Smooth muscle cell (in vitro differentiated cells): ENCODE results near the gene TMEM196. TPM values are rescaled to one million over a fixed set of nuclear protein-coding genes. Genes with fewer than 3 reads are reported as not detected.
"Not testable (repeated sequence)": the region's sequence is repeated elsewhere in the genome, so short reads cannot be mapped to it uniquely, and the experiment has no call there.

ENCODE experiments used
- DNase-seq: peaks from one replicate; lab custom pipeline; 2025; ENCODE audit not compliant: unreplicated experiment; lab: John Stamatoyannopoulos, UW
- H2AFZ ChIP-seq: fragments of 200-600 bp; sonication (generic); 2 replicates; pipeline ENCODE4 v1.6.0; 2016; ENCODE audit warnings: antibody characterized with exemption, low read depth, mild to moderate bottlenecking
- H3F3A ChIP-seq: fragments of 200-600 bp; sonication (generic); 2 replicates; pipeline ENCODE4 v1.6.0; 2017; ENCODE audit warnings: antibody characterized with exemption, low read depth
- H3K27ac ChIP-seq: fragments of 200-600 bp; sonication (generic); 2 replicates; pipeline ENCODE4 v1.5.1; 2016; ENCODE audit warnings: low read depth, mild to moderate bottlenecking
- H3K27me3 ChIP-seq: fragments of 200-600 bp; sonication (generic); 2 replicates; pipeline ENCODE4 v1.6.1; 2016; ENCODE audit warnings: low read depth, mild to moderate bottlenecking
- H3K36me3 ChIP-seq: fragments of 200-600 bp; sonication (generic); 2 replicates; pipeline ENCODE4 v1.5.1; 2016; ENCODE audit warnings: low read depth
- H3K4me1 ChIP-seq: fragments of 200-600 bp; sonication (generic); 2 replicates; pipeline ENCODE4 v1.5.1; 2016; ENCODE audit warnings: low read depth
- H3K4me2 ChIP-seq: fragments of 200-600 bp; sonication (generic); 2 replicates; pipeline ENCODE4 v1.6.0; 2016; ENCODE audit warnings: mild to moderate bottlenecking
- H3K4me3 ChIP-seq: fragments of 200-600 bp; sonication (generic); 2 replicates; pipeline ENCODE4 v1.5.1; 2016; ENCODE audit warnings: mild to moderate bottlenecking
- H3K79me2 ChIP-seq: fragments of 200-600 bp; sonication (generic); 2 replicates; pipeline ENCODE4 v1.6.0; 2016; ENCODE audit warnings: low read depth, mild to moderate bottlenecking
- H3K9ac ChIP-seq: fragments of 200-600 bp; sonication (generic); 2 replicates; pipeline ENCODE4 v1.6.0; 2016; ENCODE audit warnings: low read depth
- H3K9me3 ChIP-seq: fragments of 200-600 bp; sonication (generic); replicated peaks from 2 replicates; pipeline ENCODE4 v1.5.1; 2016; ENCODE audit warnings: low read depth
- H4K20me1 ChIP-seq: fragments of 200-600 bp; sonication (generic); 2 replicates; pipeline ENCODE4 v1.6.0; 2016; ENCODE audit warnings: low read depth
- CTCF ChIP-seq: fragments of 200-600 bp; sonication (generic); IDR thresholded peaks from 2 replicates; pipeline ENCODE4 v1.5.1; 2017; ENCODE audit warnings: borderline replicate concordance, mild to moderate bottlenecking, antibody characterized with exemption; ENCODE audit not compliant: insufficient read depth, poor library complexity, severe bottlenecking
- WGBS: methylation state at CpG from one replicate; pipeline ENCODE4 v1.1.7; 2016; ENCODE audit warnings: low lambda C conversion rate; 5-methylcytosine and 5-hydroxymethylcytosine counted together
- polyA plus RNA-seq: library from polyadenylated mRNA; unstranded; fragments of >200 nt; fragmentation: Nextera tagmentation; extraction: Ambion mirVana; gene quantifications from 2 replicates; pipeline ENCODE4 v1.2.1, GENCODE V29; 2016
- total RNA-seq: library from RNA; depleted of rRNA; stranded (reverse); fragments of >200 nt; gene quantifications from 2 replicates; pipeline ENCODE4 v1.2.3, GENCODE V29; 2014

The TMEM196 gene
- total and polyA plus RNA-seq, 2 experiments from 2014 or later: not detected

GRCh38 chr7:19696926-19697325 lies 76.5 kb downstream of the TMEM196 start:
- no peak overlapping the region for H3K9ac ChIP-seq
- H3K4me3 ChIP-seq: no peak overlapping the region
- H3K4me2 ChIP-seq: no peak overlapping the region
- no peaks in the 10 kb centered on the region for H3F3A ChIP-seq
- peaks cover 6% of the 10 kb centered on the region for H3K36me3 ChIP-seq
- no peaks in the 10 kb centered on the region for H3K27me3 ChIP-seq
- H3K27ac ChIP-seq: no peak overlapping the region
- no peaks in the 10 kb centered on the region for H3K4me1 ChIP-seq
- no peaks in the 10 kb centered on the region for H3K79me2 ChIP-seq
- no peak for DNase-seq
- H3K9me3 ChIP-seq: no peaks in the 10 kb centered on the region
- no peak for TF ChIP-seq CTCF
- H2AFZ ChIP-seq: no peak overlapping the region
- H4K20me1 ChIP-seq: no peaks in the 10 kb centered on the region

- Histone ChIP-seq H4K20me1 (no peaks in the 10 kb centered on the region), H3K27me3 (no peaks in the 10 kb centered on the region), H2AFZ (no peak overlapping the region), H3K36me3 (no peaks in the 10 kb centered on the region), H3K4me1 (peaks cover 3% of the 10 kb centered on the region), H3K9me3 (no peaks in the 10 kb centered on the region), H3K79me2 (no peaks in the 10 kb centered on the region), H3K9ac (no peak overlapping the region), H3K27ac (no peak overlapping the region), H3K4me3 (no peak overlapping the region), H3K4me2 (no peak overlapping the region), H3F3A (no peaks in the 10 kb centered on the region)
- TF ChIP-seq CTCF: no peak
- WGBS: 98% methylated on average over 26 of the region's 26 CpGs
- DNase-seq: no peak
Measured at GRCh38 chr7:19692111-19692828, 81.1 kb downstream of the TMEM196 start.

GRCh38 chr7:19690736-19691135 lies 82.7 kb downstream of the TMEM196 start:
- 0% methylated on average over 1 of the region's 1 CpG for WGBS
- H3K79me2 ChIP-seq: no peaks in the 10 kb centered on the region
- no peaks in the 10 kb centered on the region for H3K27me3 ChIP-seq
- no peaks in the 10 kb centered on the region for H4K20me1 ChIP-seq
- peaks cover 3% of the 10 kb centered on the region for H3K4me1 ChIP-seq
- H3K4me2 ChIP-seq: no peak overlapping the region
- no peak overlapping the region for H3K9ac ChIP-seq
- no peak overlapping the region for H3K27ac ChIP-seq
- H3K36me3 ChIP-seq: no peaks in the 10 kb centered on the region
- no peak for TF ChIP-seq CTCF
- H3K9me3 ChIP-seq: no peaks in the 10 kb centered on the region
- DNase-seq: no peak
- H3K4me3 ChIP-seq: no peak overlapping the region
- no peaks in the 10 kb centered on the region for H3F3A ChIP-seq
- H2AFZ ChIP-seq: no peak overlapping the region

GRCh38 chr7:19689130-19689529 lies 84.3 kb downstream of the TMEM196 start:
- H3K79me2 ChIP-seq, H2AFZ ChIP-seq, H3K36me3 ChIP-seq, H3K4me2 ChIP-seq, H3K4me1 ChIP-seq, H3K4me3 ChIP-seq, H3K9ac ChIP-seq, H4K20me1 ChIP-seq, H3K27me3 ChIP-seq, DNase-seq, H3K27ac ChIP-seq, H3F3A ChIP-seq, H3K9me3 ChIP-seq: not testable (repeated sequence)
- 30% methylated on average over 12 of the region's 12 CpGs for WGBS
